HG03280 (cell line): ENCODE results near the gene FIG4.
"Not testable (repeated sequence)": the region's sequence is repeated elsewhere in the genome, so short reads cannot be mapped to it uniquely, and the experiment has no call there.

ENCODE experiments used
- ATAC-seq: cut with Tn5 transposase; IDR thresholded peaks from one replicate; pipeline ENCODE4 v1.9.1; 2021; ENCODE audit warnings: mild to moderate bottlenecking, moderate library complexity; ENCODE audit not compliant: unreplicated experiment

The FIG4 gene

DNA sequence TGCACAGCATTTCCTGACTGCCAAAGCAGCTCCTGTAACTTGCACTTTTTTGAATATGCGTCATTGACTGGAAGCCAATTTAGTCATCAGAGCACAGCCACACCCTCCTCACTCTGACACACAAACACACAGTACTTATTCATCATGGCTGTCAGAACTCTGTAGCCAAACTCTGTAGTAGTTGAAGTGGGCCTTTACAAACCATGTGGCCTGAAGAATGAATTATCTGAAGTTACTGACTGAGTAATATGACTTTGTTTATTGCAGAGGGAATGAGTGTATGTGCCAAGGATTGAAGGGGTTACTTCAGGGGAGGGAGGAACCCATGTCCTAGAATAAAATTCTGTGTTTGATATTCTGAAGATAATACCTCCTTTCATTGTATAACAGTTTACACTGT lies 102.7 kb downstream of the FIG4 start:
- ATAC-seq, result no peak

DNA sequence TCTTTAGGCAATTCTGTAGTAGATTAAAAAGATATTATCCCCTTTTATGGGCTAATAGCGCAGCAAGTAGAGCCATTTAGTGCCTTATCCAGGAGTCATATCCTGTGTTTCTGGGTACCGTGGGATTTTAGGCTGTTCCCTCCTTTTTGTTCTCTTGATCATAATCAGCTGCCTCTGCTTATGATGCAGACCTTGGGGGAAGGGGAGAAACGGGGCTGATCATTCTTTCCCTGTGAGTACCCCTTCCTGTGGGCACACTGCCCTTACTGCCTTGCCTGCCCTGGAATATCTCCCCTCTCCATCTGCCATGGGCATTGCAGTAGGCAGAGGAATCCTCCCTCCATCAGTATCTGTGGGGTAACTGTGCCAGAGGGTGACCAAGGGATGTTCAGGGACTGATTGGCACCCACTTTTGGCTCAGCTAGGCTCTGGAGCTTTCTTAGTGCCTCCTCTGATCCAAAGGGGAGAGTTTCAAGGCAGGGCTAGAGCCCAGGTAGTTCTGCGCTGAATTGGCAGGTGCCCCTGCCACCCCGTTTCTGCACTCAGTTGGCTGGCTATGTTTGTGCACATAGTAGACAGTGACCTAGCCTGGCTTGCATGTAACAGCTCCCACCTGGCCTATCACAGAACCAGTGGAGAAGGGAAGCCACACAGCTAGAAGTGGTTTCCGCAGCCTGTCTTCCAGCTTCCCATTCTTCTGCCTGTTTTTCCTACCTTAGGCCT lies 103.3 kb downstream of the FIG4 start:
- no peak for ATAC-seq

DNA sequence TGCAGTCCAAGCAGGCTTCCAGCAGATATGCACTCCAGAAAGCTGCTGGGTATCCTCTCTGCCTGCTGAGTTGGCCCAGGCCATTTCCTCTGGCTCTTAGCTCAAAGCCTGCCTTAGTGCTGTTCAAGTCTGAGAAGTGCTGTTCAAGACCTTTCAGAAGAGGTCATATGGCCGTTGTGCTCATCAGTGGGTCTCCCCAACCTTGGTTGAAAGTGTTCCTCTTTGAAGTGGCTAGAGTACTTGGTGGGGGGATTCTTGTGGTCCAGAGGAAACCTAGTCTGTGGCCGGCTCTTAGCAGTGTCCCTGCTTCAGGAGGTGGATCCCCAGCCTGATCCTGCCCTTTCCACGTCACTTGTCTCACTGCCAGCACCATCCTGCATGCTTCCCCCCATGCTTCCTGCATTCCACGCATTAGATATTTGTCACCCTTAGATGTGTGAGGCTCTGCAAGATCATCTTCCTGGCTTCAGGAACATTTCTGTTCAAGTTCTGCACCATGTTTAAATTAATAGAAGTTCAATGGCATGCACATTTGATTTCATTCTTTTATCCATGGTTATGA lies 105.0 kb downstream of the FIG4 start:
- ATAC-seq, result no peak

DNA sequence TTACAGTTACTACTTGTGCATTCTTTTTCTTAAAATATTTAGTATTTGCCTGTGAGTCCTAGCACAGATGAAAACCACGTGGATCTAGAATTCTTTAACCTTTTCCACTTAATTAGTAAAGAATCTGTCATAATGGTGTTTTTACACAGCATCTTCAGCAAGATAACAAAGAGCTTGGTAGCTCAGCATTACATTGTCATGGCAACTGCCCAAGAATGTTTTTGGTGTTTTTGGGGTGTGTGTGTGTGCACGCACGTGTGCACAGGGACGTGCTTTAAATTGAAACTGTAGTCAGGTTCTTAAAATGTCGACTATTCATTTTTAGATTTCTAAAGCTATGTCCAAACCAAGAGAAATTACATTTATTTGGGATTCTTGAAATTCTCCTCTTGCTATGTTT lies 108.0 kb downstream of the FIG4 start:
- no peak for ATAC-seq

DNA sequence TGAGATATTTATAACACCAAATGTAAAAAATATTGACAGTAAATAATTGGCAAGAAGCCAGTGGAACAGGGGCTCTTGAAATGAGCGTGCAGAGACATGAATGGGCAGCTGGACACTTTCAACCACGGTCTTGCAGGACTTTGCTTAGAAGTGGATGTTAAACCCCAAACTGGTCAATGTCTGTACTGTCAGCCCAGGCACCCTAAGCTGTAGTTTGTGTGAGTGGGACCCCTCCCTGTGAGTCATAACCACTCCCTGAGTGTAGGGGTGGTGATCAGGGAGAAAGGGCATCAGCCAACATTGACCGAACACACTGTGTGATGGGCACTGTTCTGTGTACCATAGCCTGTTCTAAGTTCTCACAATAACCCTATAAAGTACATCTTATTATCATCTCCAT lies 108.6 kb downstream of the FIG4 start:
- ATAC-seq, result no peak

DNA sequence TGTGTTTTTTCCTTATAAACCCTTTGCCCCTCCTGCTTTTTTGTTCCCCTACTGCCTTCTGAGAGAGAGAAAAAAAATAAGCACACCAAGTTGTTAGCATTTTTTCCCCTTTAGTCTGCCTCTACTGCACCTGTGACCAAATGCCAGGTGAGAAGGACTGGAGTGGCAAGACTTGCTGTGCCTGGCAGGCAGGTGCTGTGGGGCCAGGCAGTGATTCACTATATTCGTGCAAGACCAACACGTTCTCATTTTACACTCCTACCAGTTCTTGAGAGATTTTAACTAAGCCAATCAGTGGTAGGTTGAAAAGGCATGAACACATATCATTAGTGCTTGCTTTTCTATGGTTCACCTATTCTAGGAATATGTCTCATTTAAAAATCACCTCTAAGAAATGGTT lies 109.7 kb downstream of the FIG4 start:
- no peak for ATAC-seq

DNA sequence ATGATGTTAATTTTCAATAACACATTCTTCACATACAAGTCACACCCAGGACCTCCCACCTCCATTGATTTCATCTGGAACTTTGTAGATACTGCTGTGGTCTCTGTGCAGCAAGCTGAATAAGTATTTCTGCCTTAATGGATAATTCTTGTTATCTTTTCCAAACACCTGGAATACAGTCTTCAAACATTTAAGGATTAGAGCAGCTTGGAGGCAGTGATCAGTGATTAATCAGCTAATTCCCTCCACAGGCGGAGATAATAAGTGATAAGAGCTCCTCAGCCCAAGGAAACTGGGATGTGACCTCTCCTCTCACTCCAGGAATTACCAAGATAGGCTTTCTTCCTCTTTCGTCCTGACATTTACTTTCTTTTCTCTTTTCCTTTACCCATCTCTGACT lies 110.7 kb downstream of the FIG4 start:
- ATAC-seq, result no peak

DNA sequence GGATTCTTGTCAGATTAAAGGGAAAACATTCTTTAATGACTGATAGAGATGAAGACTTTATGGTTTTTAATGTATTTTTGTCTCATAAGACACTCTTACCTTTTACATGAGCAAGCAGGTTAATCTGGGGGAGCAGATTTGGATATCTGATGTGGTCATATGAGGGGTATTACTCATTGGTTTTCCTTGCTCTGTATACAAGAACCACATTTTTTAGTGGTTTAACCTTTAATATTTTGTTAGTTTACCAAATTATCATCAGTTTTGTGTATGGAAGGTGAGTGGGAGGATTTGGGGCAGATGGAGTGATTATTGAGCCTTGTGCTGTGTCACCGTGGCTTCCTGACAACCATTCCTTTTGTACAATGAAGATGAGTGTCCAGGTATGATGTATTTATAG lies 112.9 kb downstream of the FIG4 start:
- no peak for ATAC-seq

DNA sequence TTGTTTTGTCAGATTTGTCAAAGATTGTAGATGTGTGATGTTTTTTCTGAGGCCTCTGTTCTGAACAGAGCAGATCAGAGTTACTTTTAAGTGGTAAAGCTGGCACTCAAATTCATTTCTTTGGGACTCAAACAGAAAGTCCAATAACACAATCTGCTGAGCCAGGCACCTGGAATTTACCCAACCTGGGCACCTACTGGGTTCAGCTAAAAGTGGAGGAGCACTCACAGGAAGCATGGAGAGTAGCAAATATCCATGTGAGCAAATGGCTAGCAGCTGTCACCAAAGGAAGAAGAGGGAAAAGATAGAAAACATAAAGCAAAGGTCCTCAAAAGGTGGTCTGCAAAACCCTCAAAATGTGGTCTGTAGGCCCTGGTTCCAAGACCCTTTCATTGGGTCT lies 116.8 kb downstream of the FIG4 start:
- no peak for ATAC-seq

DNA sequence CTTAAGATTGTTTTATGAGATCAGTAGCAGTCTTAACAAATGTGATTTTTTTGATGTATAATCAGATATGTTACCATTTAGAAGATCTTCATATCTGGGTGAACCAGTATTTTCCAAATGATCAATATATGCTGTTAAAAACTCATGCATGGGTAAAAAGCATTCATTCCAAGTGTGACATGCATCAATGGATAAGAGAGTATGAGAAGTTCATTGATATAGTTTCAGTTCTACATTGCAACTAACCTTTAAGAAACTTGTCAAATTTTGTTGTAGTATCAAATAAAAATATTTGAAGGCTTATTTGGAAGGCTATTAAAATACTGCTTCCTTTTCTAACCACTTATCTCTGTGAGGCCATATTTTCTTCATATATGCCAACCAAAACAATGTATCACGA lies 117.7 kb downstream of the FIG4 start:
- ATAC-seq, result no peak

DNA sequence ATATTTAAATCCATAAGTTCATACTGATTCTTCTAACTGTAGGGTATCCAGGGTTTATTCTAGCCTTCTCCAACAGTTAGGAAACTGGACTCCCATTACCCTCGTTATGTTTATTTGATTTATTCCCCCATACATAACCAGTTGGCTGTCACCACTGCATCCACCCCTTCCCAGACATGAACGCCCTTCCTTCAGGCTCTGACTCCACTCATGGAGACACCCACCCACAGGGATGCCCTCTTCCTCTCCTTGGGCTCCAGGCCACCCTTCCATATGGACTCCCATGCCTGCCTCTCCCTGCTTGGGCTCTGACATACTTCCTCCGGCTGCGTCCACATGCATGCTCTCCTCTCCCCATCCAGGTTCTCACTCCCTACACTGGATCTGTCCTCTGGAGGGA lies 124.0 kb downstream of the FIG4 start:
- ATAC-seq, result no peak

DNA sequence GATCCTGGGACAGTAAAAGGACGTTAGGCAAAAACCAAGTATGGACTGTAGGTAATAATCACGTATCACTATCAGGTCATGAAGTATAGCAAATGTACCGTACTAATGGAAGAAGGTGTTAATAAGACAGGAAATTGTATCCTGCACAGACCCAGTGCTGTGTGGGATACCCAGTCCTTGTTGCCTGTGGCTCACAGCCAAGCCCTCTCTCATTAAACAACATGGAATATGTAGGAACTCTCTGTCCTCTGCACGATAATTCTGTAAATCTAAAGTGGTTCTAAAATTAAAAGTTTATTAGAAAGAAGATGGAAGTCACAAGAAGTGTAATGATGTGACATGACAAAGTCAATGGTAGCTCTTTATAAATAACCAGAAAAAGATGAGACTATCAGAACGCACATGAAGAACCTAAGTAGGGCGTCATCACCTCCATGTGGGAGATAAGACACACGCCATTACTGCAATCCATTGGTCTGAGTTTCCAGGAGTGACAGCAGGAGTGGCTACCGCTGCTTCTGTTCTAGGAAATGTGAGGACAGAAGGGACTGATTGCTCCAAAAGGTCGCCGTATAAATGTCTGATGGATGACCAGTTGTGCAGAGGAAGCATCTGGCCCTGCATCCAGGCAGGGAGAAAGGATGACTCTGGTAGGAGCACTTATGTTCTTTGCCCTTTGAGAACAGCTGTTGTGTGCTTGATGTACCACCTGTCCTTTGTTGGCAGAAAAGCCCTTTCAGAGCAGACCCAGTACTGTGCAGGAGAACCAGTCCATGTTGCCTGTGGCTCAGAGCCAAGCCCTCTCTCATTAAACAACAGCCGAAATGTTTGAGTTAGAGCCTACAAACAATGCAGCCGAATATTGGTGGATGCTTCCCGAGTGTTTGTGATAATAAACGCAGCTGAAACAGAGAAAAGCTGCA lies 125.6 kb downstream of the FIG4 start:
- no peak for ATAC-seq

DNA sequence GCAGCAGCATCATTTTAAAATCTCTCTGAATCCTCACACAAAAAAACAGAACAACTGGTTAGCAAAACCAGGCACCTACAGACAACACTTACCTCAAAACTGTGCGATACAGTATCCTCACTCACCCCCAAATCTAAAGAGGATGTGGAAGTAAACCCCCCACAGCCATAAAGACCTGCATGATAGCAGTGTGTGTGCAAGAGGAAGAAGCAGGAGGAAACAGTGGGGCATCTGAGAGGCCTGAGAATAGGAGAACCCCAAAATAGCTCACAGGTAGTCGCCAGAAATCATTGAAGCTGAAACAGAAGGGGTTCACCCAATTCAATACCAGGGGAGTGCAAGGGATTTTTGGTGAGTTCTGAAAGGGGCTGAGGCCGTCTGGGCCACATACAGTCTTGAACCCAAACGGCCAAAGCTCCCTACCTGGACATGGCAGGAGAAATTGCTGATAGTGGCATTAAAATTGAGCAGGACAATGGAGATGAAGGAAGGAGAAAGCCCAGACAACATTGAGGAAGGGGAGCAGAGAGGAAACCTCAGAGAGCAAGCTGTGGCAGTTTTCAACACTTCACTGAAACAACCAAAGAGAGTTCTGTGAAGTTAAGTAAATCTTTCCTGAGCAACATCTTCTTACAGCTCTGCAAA lies 129.7 kb downstream of the FIG4 start:
- ATAC-seq, result no peak

DNA sequence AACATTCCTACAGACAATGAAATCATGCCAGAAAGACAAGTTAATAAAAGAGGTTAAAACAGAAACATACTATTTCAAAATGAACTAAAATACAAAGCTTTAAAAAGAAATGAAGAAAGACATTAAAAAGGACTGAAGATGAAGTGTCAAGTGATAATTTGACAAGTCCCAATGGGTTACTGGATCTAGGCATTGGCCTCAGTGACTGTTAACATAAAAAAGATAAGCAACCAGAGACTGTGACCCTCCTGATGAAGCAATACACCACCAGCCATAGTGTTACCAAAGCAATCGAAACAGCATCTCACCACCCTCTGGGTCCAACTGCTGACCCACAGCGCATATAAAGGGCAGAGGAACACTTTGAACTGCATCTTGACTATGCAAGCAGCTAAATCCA lies 130.3 kb downstream of the FIG4 start:
- no peak for ATAC-seq

DNA sequence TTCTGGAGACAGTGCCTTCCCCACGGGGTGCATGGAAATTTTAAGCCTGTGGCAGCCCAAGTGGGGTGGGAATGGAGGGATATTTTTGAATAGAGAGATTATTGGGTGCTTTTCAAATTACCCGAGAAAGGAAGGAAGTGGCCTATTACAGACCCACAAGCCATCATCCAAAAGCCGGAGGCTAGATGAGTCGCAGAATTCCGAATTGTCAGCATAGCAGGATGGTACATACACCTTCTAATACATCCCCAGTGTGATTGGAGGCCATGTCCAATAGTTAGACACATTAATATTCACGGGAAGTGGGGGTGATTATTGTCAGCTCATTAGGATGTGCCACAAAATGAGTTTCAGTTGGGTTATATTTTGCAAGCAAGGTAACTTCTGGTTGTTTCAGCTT lies 133.0 kb downstream of the FIG4 start:
- ATAC-seq, result no peak

DNA sequence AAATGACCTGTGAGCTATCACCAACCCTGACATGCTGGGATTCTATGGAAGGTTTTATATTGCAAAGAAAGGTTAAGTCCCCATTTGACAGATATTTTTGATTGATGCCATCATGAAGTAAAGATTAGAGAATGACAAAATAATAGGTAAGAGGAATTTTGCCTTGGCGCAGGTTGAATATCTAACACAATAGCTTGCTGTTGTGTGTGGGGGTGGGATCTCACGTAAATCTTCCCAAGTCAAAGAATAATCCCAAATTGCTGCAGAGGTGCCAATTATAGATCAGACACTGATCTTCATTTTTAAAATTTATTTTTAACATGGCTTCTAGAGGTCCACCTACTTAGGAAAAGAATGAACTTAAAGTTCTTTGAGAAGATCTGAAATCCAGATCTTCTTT lies 135.5 kb downstream of the FIG4 start:
- no peak for ATAC-seq

DNA sequence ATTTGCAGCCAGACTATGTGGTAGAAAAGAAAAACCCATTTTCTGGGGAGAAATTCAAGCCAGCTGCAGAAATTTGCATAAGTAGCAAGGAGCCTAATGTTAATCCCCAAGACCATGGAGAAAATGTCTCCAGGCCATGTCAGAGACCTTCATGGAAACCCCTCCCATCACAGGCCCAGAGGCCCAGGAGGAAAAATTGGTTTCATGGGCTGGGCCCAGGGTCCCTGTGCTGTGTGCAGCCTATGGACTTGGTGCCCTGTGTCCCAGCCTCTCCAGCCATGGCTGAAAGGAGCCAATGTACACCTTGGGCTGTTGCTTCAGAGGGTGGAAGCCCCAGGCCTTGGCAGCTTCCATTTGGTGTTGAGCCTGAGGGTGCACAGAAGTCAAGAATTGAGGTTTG lies 140.3 kb downstream of the FIG4 start:
- not testable (repeated sequence) for ATAC-seq

DNA sequence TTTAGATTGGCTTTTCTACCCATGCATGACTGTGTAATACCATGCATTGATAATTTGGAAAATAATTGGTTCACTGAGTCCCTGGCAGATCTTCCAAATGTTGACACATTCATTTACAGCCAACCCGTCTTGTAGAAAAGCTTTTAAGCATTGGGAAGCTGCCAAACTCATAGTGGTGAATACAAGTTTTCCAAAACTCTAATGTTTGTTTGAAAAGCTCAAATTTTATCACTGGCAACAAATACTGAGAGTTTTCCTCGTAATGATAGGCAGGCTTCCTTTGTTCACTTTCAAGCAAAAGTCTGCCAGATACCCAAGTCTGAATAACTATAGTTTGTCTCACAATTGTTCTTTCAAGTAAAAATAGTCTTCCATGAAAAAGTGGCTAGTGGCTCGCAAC lies 143.0 kb downstream of the FIG4 start:
- ATAC-seq, result no peak

DNA sequence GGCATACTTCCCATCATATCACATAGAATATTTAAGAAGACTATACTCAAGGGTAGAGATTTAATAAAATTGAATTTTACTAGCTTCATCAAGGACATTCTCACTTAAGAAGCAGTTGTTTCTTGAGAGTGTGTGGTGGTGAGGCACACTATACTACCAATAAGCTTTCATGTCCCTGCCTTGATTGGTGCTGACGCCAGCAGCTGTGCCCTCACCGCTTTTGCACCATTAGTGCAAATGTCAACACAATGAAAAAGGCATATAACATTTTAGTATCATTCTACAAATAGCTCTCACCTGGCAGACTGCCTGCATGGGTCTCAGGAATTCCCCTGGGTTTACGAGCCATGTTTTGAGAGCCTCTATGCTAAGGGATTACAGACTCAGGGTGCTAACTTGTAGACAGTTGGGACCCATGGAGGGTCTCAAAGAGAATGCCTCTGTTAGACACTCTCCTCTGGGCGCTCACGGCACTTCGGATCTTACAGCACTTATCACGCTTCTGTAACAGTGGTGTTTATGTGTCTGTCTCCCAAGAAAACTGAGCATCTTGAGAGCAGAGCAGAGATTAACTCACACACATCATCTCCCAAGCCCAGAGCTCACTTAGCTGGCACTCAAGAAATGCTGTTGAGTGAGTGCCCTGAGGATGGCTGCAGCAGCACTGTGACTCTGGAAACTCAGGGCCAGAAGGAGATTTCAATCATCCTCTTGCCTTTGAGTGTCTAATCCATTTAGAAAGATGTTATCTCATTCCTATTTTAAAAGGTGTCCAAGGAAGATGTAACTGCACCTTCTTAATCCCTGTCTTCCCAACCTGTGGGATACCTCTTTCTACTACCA lies 143.7 kb downstream of the FIG4 start:
- ATAC-seq, result no peak

DNA sequence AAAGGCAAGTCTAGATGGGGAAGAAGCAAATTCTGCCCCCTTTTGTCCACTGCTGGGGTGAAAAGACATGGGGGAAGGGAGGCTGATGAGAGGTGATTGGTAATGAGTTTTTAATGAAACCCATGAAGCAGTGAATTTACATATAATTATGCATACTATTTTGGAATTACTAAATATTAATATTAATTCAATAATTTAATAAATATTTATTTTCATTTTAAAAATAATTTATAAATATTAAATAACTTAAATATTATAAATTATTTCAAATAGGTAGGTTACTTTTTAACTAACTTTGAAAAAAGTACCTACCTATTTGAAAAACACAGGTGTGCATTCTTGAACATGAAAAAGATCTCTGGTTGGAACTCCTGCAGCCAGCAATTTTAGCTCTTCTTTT lies 148.9 kb downstream of the FIG4 start:
- no peak for ATAC-seq

DNA sequence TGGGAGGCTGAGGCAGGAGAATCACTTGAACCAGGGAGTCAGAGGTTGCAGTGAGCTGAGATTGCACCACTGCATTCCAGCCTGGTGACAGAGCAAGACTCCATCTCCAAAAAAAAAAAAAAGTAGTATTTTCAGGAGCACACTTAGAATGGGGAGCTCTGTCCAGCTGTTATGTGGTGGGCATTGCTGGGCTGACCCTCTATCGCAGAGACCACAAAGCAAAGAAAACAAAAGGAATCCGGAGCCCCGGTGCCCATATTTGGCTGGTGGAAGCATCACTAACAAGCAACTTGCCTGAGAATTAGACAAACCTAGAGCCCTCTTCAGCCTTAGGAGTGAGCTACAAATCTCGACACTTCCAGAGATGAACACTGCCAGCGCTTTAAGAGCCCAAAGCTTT lies 149.7 kb downstream of the FIG4 start:
- no peak for ATAC-seq
